ENCODE data around the gene RAPGEF4.

DNA sequence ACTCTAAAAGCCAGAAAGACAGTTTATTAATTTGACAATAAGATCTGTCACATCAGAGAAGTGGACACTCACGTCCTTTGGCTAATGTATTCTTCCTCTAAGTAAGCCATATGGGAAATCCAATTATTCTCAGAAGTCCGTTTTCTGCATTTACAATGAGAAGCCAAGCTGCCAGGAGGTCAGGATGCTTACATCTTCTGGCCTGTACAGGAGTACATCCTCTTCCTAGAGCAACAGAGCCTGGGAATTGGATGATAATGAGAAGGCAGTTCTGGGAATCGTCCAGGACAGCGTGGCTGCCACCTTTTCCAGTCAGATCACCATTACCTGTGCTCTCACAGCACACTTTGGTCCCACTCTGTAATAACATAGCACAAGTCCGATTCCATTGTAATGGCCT, 5.2 kb downstream of the RAPGEF4 start:
- TF ChIP-seq RCOR1 (IDR thresholded peaks at IDR 0.05; ENCODE audit: insufficient replicate concordance, low read length) (no peak), SMC3 (IDR thresholded peaks at IDR 0.05; ENCODE audit: low read depth, low read length) (no peak), RAD21 (IDR thresholded peaks at IDR 0.05; ENCODE audit: low read length) (no peak), RFX5 (IDR thresholded peaks at IDR 0.05; ENCODE audit: low read depth, low read length) (no peak)
- TF ChIP-seq, protein P1, sequence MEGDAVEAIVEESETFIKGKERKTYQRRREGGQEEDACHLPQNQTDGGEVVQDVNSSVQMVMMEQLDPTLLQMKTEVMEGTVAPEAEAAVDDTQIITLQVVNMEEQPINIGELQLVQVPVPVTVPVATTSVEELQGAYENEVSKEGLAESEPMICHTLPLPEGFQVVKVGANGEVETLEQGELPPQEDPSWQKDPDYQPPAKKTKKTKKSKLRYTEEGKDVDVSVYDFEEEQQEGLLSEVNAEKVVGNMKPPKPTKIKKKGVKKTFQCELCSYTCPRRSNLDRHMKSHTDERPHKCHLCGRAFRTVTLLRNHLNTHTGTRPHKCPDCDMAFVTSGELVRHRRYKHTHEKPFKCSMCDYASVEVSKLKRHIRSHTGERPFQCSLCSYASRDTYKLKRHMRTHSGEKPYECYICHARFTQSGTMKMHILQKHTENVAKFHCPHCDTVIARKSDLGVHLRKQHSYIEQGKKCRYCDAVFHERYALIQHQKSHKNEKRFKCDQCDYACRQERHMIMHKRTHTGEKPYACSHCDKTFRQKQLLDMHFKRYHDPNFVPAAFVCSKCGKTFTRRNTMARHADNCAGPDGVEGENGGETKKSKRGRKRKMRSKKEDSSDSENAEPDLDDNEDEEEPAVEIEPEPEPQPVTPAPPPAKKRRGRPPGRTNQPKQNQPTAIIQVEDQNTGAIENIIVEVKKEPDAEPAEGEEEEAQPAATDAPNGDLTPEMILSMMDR (conservative IDR thresholded peaks at IDR 0.05; ENCODE audit: low read depth, low read length): no peak

Data from IMR-90 (cell line).